HG03159 (cell line): ENCODE measurements around the gene SIX2.

Experiments
- ATAC-seq: cut with Tn5 transposase; IDR thresholded peaks from one replicate; pipeline ENCODE4 v1.9.1; 2021; ENCODE audit warnings: mild to moderate bottlenecking, moderate library complexity; ENCODE audit not compliant: unreplicated experiment

SIX2 gene

DNA sequence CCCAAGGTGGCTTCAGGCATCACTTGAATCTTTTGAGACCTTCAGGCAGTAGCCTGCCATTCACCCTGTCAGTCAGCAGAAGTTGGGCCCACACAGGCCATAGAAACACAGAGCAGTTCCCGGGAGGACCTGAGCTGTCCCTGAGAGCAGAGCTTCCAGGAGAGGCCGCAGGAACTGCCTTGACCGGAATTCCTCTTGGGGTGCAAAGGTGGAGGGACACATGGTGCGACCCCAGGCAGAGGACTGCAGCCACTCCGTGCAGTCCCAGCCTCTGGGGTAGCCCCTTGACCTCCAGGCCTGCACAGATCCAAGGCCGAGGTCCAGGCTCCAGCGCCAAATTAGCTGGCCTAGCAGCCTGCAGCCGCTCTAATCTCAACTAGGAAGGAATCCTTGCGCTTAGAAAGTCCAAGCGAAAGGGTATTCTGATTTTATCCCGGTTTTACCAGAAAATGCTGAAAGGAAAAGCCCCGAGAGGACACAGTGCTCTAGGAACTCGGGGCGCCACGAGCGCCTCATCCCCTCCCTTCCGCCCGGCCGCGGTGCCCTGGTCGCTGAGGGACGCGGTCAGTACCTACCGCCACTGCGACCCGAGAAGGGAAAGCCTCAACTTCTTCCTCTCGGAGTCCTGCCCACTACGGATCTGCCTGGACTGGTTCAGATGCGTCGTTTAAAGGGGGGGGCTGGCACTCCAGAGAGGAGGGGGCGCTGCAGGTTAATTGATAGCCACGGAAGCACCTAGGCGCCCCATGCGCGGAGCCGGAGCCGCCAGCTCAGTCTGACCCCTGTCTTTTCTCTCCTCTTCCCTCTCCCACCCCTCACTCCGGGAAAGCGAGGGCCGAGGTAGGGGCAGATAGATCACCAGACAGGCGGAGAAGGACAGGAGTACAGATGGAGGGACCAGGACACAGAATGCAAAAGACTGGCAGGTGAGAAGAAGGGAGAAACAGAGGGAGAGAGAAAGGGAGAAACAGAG, 5.4 kb downstream of the SIX2 start:
- no peak for ATAC-seq

DNA sequence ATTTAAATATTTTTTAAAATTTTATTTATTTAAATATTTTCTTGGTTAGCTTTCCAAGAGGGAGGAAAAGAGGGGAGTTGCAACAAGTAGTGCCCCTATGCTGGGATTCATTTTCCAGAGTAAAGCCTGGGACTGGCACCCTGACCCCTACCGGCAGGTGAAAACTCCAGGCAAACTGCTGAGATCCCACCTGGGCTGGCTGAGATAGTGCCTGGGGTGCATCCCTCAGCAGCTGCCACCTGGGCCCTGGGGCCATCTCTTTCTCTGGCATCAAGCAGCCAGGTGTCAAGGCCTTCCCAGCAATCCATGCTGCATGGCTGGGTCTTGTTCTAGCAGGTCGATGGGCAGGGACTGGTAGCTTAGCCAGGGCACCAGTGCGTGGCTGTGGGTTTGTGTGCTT, 6.6 kb downstream of the SIX2 start:
- no peak for ATAC-seq

DNA sequence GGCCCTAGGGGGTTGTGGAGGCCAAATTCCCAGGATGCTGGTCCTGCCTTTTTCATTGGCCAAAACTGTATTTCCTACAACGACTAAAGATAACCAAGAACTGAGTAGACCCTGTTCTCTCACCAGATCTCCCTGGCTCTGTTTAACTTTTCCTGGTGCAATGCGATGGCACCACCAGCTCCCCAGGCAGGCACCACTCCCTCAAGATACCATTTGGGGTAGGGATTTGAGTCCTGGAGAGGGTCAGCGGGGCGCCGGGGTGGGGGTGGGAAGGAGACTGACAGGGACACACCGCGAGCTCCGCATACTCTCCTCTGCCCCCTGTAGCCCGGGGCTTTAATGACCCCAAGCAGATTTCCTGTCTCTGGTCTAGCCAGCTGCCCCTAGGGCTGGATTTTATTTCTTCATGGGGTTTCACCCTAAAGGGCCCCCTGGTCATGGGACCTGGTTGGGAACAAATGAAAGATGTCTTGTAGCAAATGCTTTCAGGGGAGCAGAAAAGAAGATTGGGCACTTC, 7.3 kb downstream of the SIX2 start:
- ATAC-seq: no peak

DNA sequence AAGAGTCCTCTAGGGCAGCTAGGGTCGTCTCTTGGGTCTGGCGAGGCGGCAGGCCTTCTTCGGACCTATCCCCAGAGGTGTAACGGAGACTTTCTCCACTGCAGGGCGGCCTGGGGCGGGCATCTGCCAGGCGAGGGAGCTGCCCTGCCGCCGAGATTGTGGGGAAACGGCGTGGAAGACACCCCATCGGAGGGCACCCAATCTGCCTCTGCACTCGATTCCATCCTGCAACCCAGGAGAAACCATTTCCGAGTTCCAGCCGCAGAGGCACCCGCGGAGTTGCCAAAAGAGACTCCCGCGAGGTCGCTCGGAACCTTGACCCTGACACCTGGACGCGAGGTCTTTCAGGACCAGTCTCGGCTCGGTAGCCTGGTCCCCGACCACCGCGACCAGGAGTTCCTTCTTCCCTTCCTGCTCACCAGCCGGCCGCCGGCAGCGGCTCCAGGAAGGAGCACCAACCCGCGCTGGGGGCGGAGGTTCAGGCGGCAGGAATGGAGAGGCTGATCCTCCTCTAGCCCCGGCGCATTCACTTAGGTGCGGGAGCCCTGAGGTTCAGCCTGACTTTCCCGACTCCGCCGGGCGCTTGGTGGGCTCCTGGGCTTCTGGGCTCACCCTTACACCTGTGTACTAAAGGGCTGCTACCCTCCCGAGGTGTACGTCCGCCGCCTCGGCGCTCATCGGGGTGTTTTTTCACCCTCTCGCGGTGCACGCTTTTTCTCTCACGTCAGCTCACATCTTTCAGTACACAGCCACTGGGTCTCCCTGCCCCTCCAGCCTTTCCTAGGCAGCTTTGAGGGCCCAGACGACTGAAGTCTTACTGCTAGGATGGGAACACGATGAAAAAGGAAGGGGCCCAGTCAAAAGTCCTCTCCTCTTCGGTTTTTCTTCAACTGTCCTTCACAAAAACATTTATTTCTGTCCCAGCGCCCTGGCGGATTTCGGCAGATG, 8.1 kb downstream of the SIX2 start:
- no peak for ATAC-seq

DNA sequence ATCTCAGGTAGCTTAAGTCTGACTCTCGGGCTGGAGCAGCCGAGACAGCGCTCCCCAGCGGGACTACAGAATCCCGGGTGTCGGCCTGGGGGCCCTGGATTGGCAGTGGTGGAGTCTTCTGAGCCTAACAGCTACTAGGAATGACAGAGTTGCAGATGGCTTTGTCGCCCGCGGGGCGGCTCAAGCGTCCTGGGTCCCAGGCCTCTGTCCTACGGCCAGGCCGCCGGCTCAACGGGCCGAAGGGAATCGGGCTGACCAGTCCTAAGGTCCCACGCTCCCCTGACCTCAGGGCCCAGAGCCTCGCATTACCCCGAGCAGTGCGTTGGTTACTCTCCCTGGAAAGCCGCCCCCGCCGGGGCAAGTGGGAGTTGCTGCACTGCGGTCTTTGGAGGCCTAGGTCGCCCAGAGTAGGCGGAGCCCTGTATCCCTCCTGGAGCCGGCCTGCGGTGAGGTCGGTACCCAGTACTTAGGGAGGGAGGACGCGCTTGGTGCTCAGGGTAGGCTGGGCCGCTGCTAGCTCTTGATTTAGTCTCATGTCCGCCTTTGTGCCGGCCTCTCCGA, 8.8 kb downstream of the SIX2 start:
- no peak for ATAC-seq

DNA sequence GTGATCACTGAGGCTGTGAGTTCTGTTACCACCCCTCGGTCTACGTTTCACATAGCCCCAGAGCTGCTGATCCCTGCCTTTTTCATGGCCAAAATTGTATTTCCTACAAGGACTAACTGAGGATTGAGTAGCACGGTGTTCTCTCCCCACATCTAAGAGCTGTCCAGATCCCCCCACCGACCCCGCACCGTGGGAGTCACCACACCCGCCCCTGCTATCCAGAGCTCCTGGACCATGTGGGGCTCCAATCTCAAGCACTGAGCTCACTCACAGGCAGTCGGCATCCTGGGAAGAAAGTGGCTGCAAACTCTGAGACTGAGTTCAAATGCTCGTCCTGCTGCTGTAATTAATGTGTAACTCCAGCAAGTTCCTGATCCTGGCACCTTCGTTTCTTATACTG, 9.7 kb downstream of the SIX2 start:
- ATAC-seq: no peak

DNA sequence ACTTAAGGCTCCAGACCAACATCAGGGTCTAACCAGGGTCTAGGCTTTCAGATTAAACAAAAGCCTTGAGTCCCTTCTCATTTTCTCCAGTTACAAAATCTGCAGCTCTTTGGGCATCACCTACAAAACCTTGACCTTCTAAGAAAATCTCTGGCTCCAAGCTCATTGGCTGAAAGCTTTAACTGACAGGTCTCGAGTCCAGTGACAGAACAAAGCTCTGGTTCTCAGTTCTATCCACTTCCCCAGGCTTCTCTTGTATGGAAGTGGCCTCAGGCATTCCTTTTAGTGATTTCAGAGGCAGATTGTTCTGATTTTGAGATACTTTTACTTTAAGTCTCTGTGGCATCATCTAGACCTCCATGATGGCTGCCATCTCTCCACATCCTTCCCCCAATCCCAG, 11.3 kb downstream of the SIX2 start:
- ATAC-seq: no peak

DNA sequence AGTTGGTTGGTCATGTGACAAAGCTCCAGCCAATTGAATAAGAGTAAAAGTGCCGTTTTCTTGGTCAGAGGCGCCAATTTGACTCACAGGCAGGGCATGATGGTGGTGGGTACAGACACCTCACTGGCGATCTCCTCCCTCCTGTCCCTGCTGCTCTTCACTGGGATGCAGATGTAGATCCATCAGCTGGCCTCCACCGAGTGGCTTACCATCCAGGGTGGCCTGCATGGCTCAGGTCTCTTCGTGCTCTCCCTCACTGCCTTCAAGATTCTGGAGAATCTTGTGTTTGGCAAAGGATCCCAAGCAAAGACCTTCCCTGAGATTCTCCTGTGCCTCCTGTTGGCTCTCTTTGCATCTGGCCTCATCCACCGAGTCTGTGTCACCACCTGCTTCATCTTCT, 12.9 kb downstream of the SIX2 start:
- no peak for ATAC-seq

DNA sequence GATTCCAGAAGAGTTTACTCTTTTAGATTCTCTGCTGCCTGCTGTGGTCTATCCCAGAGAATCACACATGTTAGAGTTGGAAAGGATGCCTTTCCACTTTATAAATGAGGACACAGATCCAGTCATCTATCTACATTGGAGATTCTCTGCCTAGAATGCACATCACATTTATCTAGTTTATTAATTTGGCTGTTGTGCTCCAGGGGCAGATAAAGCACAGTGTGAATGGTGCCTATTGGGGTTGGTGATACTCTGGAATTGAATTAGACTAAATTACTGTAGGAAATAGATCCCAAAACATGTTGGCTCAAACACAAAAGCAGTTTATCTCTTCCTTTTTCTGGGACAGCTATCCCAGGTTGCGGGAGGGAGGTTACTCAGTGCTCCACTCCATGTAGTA, 14.9 kb downstream of the SIX2 start:
- ATAC-seq: no peak

DNA sequence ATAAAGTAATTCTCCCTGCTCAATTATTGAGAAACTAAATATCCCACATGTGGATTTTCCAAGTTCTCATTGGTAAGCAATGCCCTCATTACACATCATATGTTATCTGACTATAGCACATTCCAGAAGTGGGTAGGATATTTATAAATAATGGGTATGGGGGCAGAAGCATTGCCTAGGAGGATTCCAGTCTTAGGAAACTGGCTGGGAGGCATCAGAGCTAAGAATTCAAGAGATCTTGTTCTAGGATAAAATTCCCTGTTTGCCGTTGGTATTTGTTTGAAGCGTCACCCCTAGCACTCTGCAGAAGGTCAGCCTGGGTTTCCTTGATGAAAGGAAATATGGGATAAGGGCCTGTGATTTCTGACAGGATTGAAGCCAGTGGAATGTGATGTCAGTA, 20.1 kb downstream of the SIX2 start:
- ATAC-seq: no peak

DNA sequence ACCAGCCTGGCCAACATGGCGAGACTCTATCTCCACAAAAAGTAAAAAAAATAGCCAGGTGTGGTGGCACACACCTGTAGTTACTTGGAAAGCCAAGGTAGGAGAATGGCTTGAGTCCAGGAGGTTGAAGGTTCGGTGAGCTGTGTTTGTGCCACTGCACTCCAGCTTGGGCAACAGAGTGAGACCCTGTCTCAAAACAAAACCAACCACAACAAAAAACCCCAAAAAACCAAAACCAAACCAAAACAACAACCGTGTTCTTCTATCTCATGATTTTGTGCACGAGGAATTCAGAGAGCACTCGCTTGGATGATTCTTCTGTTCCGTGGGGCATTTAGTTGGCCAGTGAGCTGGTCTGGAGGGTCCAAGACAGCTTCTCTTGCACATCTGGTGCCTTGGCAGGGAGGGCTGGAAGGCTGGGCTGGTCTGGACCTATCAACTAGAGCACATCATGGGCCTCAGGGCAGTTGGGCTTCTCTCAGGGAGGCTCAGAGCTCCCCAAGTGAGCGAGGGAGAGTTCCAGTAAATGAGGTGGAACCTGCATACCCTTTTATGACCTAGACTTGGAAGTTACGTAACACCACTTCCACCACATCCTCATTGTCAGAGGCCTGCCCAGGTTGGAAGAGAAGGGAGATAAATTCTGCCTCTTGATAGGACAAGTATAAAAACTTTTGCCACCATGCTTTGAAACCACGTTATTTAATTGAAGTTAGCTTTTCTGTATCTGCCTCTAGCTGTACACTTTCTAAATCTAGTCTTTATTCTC, 25.2 kb downstream of the SIX2 start:
- ATAC-seq: no peak

DNA sequence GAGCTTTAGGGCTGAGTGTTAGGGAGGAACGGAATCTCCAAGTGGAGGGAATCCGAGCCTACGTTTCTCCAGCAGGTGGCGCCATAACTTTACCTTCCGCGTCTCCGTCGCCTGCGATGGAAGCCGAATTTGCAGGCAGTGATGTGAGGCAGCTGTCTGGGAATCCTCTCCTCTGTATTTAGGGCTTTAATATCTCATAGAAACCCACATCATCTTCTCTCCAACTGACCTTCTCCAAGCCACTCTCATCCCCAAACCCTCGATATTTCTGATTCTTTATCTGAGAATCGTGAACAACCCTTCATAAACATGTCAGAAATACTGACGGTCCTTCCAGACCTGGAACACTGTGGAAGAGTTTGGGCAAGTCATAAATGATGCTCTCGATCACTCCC, 27.5 kb downstream of the SIX2 start:
- no peak for ATAC-seq

DNA sequence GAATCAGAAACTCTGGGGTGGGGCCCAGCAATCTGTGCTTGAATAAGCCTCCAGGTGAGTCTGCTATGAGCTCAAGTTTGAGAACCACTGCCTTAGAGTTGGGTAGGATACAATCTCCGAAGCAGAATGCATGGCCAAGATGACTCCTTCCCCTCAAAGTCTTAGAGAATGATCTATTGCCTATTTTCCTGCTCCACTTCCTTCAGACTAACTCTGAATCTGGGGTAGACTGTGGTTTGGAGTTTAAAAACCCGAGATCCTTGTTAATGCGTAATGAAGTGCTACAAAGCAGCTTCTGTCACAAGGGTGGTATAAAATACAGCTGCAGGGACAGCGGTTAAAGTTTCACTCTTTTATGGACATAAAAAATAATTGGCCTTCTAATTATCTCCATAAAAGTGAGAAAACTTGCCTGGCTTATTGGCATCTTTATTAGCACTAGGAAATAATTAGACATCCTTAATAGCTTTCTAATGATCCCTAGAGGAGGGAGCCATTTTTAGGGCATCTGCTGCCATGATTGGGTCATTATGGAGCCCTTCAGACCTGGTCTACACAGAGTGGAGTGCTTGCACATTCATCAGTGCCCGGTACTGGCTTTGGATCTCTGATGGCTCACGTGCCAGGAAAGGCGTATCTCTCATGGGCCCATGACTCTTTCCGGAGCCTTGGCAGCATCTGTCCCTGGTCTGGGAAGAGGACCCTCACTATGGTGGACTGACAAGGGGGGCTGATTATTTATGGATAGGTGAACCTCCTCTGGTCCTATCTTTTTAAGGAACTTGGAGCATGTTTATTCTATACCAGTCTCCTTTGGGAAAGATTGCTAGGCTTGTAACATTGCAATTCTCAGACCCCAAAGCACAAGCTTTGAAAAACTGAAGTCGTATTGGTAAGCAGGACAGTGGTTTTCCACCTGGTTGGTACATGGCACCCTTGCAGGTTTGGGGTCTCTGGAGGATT, 28.2 kb downstream of the SIX2 start:
- ATAC-seq: no peak

DNA sequence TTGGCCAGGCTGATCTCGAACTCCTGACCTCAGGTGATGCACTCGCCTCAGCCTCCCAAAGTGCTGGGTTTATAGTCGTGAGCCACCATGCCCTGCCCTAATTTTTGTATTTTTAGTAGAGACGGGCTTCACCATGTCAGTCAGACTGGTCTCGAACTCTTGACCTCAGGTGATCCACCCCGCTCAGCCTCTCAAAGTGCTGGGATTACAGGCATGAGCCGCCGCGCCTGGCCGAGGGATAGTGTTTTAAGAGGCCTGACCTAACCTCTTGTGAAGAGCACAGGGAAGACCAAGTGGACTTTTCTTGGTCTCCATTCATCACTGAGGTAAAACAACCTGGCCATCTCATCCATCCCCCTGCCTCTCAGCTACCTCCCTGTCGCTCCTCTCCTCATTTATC, 29.7 kb downstream of the SIX2 start:
- no peak for ATAC-seq

DNA sequence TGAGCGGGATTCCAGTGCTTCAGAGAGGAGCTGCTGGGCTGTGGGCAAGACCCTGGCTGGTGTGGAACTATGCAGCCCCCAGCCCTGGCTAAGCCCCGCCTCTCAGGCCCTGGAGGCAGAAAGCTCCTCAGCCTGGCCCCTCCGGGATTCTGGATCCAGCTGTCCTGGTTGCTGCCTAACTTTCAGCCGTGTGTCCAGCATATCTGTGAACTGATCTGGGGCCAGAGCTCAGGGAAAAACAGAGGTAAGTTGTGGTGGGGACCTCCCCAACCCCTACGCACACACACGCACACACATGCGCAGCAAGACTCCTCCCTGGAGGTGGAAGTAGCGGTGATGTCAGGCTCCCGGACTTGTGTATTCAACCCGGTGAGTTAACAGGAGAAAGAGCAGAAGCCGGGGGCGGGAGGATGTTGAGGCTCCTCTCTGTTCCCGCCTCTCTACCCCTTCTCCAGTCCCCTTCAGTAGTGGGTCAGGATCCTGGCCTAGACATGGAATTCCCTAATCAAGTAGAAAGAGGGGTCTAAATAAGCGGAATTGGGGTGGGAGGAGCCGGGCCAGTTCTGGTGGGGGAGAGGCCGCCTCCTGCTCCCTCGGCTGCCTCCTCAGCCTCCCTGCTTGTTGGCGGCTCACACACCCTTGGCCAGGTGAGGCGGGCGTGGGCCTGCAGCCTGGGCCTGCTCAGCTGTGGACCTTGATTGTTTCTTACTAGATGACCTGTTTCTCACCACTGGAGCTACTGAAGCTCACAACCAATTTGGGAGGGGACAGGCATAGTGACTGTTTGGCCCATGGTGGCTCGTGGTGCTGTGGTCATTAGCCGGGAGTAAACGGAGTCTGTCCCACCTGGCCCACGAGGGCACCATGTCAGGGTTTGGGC, 33.4 kb downstream of the SIX2 start:
- no peak for ATAC-seq

DNA sequence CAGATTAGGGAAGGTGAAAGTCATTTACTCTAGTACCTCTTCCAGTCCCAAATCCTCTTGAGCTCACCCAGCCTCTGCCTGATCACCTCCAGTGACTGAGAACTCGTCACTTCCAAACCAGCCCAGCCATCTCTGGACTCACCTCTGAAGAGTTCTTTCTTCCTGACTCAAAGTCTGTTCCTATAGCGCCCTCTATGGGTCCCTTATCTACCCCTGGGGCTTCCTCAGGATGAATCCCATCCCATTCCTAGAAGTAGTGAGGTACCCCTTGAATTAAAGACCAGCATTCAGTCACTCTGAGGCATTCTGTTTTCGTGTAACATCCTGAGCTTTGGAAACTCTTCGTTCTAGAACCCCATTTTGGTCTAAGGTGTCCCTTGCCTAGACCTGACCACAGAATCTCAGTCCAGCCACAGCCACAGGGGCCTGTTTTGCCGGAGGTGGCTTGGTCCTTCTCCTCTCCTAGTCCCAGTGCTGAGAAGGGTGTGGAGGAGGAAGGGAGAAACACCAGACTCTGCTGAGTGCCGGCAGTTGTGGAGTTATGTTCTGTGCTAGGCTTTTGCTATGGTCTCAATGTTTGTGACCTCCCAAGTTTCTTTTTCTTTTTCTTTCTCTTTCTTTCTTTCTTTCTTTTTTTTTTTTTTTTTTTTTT, 35.1 kb downstream of the SIX2 start:
- no peak for ATAC-seq

DNA sequence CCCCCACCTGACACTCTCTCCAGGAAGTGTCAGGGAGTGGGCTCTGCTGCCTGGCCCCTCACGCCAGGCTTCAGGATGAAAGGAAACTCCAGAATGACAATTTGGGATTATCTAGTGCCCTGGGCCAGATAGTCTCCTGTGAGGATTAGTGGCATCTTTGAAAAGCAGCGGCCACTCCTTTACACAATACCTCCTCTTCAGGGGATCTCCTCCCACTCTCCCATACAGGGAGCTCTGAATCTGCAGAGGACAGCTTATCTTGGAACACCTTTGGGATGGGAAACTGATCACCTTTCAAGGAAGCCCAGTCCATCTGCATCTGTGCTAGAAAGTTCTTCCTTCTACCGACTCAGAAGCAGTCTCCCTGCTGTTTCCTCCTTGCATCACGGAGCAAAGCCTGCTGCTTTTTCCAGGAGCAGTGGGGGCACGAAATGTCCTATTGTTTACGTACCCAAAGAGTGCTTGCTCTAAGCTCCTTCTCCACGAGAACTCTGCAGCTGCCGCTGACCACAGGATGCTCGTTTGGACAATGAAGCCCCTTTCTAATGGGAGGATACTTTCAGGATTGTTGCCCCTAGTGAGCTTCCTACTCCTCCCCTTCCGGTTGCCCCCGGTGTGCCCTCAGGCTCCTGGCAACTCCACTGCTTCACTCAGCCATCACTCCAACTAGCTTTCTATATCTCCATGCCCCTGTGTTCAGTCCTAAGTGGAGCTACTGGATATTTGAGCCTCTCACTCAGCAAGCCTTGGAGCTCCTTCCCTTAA, 36.3 kb downstream of the SIX2 start:
- ATAC-seq: no peak
